ENCODE data around the gene FAM151A.

Gene FAM151A

DNA sequence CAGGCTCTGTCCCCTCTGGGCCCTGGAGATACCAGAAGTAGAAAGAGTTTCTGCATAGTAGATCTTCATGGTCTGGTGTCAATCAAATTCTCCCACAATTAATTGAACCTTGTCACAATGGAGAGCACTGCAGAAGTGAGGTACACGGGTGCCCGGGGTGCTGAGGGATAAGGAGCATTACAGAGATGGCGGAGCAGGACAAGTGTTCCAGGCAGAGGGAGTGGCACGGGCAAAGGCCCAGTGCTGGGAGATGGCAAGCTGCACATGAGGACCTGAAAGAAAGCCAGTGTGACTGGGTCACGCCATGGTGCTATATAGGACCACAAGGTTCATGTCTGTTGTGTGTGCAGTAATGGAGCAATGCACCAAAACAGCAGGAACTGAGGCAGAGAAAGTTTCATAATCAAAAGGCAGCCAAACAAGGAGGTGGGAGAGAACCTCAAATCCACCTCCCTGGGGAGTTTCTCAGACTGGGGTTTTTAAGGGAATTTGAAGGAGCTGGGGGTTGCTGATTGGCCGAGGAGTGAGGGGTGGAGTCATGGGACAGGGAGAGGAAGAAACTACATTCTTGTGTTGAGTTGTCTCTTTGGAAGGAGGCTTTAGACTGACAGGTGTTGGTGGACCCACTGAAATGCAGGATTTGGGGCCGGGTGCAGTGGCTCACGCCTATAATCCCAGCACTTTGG, 47.6 kb downstream of the FAM151A start:
- DNase-seq = no peak

DNA sequence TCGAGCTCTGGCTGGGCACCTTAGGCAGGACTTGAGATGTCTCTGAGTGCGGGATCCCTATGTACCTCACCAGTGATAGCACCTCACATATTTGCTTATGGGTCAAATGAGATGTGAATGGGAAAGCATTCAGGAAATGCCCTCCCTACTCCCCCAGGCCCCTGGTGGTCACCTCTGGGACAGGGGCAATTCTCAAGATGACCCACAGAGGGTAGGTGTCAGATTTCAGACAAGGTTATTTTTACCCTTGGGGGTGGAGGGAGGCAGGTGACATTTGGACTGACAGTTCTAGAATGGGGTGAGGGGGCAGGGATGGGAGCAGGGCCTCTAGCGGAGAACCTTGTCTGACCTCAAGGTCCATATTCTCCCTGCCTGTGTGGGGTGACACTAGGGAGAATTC, 48.2 kb downstream of the FAM151A start:
- no peak for DNase-seq

DNA sequence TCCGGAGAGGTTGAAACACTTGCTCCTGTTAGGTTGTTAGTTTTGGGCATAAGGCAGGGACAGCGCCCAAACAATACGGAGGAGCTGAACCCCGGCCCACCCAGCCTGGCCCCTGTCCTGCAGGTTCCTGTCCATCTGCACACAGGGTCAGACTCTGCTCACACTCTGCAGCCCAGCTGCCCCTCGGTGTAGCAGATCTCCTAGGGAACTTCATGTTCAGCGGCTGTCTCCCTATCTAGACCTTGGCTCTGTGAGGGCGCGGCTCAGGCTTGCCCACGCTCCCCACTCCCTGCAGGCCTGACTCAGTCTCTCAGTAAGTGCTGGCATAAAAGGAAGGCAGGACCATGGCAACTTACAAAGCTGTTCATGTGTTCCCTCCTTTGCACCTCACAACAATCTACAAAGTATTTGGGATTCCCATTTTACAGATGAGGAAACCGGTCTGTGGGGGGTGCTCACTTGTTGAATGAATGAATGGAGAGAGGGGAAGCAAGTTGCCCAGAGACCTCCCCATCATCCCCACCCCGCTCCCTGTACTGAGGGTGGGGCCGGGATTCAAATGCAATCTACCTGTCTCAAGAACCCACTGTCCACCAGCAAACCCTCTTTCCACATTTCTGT, 49.1 kb downstream of the FAM151A start:
- no peak for DNase-seq

DNA sequence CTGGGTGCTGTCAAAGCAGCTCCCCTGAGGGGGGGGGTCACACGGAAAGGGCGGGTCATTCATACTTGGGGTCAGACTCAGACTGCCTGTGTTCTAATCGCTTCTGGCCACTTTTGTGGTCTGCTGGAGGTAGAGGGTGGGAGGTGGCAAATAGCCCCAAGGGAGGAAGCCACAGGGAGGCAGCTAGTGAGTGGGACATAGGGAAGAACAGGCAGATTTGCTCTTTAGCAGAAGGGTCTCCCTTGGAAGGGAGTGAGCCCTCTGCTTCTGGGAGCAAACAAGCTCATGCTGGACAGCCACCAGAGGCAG, 50.8 kb downstream of the FAM151A start:
- no peak for DNase-seq

DNA sequence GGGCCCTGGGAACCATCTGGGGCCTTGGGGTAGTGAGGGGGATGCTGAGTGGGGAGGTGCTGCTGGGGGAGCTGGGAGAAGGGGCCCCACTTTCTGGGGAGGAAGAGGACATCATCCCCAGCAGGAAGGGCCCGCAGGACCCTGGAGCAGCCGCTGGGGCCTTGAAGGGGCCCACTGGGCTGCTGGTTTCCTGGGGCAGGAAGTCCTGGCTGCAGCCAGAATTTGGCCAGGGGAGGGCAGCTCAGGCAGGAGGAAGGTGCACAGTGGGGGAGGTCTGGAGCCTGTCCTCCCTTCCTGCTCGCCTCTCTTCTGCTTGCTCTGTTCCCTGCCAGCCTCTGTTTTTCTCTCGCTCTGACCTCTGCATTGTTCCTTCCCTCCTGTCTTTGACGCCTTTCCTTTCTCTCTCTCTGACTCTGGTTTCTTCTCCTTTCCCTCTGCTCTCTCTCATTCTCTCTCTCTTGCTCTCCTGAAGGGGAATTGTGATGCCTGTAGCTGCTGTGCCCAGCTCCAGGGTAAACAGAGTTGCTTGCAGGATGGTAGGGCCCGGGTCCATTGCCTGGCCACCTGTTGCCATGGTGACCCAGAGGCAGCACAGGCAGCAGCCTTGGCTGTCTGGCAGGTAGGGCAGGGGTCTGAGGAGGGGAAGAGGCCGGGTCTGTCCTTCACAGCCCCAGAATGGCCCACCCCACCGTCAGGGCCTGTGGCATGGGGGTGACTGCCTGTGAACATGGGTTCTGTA, 51.4 kb downstream of the FAM151A start:
- peak; percentile 43 for DNase-seq

DNA sequence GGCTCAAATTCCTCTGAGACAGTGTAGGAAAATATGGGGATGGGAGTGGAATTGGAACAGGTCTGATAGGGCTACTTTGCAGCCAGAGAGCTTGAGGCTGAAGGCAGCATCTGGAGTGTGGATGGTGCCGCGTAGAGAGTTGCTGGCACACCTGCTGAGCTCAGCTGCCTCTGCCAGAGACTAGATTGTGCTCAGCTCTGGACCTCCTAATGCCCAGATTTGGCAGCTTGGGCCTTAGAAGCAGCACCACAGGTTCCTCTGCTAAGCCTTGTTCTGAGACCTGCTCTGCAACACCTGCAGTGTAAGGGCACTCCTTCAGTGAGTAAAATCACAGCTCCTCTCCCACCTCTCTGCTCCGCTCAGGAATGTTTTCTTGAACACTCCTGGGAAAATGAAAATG, 52.0 kb downstream of the FAM151A start:
- no peak for DNase-seq

DNA sequence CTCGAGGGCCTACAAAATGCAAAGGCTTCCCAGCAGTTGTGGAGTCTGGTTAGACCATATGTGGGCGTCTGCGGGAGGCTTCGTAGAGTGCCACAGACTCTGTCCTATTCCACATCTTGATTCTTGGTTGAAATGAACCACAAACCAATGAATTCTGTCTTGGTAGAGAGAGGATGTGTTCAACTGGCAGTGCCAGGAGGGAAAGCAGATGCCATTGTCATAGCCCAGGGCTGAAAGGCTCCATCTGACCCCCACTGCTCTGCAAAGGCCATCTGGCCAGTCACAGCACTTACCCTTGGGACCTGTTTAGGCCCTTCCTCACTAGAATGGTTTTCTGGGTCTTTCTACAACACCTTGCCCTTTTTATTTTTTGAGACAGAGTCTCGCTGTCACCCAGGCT, 53.2 kb downstream of the FAM151A start:
- no peak for DNase-seq

DNA sequence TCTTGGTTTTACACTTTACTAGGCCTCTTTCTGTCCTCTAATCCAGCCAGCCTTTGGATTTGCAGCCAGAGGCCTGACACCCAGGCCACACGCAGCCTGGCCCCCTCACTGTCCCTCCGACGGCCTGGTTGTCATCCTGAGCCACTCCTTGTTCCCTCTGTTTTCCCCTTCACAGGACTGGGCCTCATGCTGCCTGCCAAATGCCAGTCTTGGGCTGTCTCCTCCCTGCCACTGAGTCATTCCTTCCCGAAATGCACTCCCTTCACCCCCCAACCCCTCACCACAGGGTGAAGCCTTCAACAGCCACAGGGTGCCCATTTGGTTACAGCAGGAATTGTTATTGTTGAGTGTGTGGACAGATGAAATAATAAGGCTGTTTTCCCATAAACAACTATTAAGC, 54.0 kb downstream of the FAM151A start:
- DNase-seq = no peak

DNA sequence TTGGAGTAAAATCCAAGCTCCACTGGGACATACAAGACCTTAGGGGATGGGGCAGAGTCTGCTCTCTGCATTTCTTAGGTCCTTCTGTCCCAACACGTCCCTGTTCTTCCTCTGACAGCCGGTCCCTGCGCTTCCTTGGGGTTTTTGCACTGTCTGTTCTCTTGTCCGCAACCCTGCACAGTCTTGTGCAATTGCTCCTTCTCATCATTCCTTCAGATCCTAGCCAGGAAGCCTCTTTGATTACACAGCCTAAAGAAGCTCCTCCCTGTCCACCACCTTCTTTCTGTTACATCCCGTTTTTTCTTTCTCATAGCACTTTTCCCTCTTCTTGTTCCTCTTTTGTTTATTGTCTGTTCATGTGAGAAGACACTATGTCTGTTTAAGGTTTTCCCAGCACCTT, 55.4 kb downstream of the FAM151A start:
- no peak for DNase-seq

DNA sequence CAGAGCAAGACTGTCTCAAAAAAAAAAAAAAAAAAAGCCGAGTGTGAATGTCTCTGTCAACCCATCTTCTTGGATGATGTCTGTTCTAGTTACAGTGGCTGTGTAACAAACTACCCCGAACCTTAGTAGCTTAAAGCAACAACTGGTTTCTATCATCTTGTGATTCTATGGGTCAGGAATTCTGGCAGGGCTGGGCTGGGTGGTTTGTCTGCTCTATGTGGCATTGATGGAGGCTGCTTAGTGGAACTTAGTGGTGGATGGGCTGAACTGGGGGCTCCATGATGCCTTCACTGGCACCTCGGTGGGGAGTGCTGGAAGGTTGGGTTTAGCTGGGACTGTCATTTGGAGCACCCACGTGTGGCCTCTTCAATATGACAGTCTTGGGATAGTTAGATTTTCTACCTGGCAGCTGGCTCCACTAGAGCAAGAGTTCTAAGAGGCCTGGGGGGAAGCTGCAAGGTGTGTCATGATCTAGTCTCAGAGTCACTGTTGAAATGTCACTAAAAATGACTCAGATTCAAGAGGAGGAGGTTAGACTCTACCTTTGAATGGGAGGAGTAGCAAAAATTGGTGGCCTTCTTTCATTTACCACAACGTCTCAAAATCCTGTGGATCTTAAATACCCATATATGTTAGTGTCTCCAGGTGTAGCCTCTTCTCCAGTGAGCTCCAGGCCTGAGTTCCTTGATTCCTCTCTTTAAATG, 56.7 kb downstream of the FAM151A start:
- no peak for DNase-seq

DNA sequence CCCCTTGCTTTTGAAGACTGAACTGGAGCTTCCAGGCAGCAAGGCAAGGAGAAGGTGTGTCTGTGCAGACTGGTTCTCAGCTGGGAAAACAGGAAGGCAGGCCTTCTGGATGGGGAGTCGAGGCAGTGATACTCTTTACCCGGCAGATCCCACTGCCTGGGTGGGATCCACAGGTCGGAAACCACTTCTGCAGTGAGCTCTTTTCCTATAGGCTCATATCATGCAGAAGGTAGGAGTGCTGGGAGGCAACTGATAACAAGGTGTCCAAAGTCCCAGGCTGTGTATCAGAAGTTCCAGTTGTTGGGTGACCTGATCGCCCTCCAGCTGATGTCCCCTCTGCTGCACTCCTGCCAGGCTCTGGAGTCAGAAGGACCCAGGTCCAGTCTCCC, 58.2 kb downstream of the FAM151A start:
- no peak for DNase-seq

DNA sequence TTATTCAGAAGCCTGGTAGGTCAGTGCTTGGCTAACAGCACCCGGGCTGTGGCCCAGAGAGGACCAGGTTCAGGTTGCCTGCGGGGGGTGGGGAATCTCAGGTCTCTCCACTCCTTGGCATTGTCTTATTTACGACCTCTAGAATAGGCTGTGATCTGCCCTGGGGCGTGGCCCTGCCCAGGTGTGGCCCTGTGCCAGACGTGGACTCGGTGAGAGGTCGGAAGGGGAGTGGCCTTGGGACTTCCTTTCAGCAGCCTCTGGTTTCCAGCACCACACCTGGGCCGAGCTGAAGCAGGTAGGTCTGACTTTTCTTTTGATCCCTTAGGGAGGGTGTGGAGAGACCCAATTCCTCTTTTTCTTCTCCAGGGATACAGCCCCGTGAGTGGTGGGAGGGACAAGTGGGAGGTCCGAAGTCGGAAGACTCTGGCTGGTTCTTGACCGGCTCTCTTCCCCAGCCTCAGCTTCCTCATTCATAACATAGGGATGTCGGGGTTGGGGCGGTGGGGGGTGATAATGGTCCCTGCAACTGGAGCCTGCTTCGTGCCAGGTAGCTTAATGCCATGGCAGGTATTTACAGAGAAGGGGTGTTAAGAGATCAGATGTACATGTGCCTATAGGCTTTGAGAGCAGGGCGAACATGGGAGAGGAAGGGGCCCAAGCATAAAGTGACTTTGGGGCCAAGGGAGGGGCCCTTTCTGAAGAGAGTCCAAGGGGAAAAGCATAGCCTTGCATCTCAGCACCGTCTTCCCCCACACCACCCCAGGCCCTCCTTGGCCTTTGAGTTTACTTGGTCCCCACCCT, 58.8 kb downstream of the FAM151A start:
- no peak for DNase-seq

DNA sequence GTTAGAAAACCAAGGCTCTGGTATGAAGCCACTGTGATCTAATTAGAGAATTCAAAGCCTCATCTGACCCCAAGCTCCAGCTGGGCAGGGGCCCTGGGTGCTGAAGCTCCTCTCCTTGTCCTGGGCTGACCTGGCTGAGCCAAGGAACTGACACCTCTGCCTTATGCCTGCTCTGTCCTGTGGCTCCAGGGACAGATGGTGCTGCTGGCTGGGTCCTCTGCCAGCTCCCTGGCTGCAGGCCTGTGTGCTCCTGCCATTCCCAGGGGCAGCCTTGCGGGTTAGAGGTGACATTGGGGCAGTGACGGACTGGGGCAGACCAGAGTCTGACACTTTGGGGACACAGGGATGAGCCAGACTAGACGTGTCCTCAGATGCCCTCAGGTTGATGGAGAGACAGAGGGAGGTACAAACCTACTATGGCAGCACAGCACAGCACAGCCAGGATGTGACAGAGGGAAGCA, 63.5 kb downstream of the FAM151A start:
- DNase-seq = no peak

Measured in hematopoietic multipotent progenitor cell treated with erythropoietin and hydrocortisone succinate and interleukin-3 and kit ligand, for 4 days (in vitro differentiated cells).